Activated T-helper 1 cell treated with Interleukin-2 at 50 U/mL for 16 hours (primary cell): ENCODE measurements around the gene HHIP.
"Not testable (repeated sequence)": the region's sequence is repeated elsewhere in the genome, so short reads cannot be mapped to it uniquely, and the experiment has no call there.

Source experiments
- DNase-seq: peaks from one replicate; pipeline ENCODE4 v3.0.0-alpha.2; 2020; ENCODE audit warnings: low read depth

Gene HHIP

GRCh38 chr4:144748814-144749555 is 103.0 kb downstream of the HHIP start:
- DNase-seq, result no peak

DNA sequence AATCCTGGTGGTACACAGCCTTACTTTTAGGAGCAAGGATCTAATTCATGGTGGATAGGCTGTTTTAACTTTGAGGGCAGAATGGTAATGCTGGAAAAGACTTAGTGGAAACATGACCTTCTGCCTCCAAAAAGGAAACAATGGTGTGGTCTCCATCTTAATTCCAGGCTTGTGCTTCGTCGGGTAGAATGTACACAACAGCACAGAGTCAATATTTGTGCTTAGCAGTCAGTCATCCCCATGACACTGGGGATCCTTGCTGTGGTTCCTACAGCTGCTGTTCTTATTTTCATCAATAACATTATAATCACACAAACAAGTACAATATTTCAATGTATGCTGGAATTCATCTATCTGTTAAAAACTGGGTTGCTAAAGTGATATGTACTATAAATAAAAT is 104.4 kb downstream of the HHIP start:
- no peak for DNase-seq

DNA sequence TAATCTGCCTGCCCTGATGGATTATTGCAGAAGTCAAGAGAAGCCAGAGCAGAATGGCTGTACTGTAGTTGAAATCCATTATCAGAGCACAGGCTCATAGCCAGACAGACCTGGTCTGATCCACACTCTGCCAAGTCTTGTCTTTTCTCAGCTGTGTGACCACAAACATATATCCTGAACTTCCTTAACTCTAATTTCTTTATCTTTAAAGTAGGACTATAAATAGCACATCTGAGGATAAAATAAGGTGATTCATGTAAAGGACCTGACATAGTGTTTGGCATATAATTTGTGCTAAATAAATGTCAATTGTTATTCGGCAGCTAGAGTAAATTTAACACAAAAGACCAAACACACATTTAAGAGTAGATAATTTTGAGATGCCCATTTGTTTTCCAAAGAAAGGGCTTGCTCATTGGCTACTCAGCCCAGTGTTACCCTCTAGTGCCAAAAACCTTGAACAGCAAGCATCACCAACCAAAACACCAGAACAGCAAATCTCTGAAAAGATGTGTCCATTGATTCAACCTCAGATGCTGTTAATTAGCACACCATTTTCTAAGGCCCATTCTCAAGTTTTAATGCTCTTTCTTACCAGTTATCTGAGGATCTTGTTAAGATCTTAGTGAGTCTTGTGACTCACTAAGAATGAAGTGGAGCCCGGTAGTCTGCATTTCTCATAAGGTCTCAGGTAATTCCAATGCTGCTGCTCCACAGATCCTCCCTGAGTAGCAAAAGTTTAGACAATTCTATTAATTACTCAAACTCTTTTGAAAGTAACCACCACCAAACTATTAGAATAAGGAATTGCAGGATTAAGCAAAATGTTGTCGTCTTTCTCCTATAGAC is 108.8 kb downstream of the HHIP start:
- no peak for DNase-seq

DNA sequence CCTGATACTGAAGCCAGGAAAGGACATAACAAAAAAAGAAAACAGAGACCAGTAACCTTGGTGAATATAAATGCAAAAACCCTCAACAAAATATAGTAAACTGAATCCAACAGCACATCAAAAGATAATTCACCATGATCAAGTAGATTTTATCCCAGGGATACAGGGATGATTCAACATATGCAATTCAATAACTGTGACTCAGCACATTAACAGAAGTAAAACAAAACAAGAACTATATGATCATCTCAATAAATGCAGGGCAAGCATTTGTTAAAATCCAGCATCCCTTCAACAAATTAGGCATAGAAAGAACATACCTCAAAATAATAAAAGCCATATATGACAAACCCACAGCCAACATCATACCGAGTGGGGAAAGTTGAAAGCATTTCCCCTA is 112.0 kb downstream of the HHIP start:
- no peak for DNase-seq

DNA sequence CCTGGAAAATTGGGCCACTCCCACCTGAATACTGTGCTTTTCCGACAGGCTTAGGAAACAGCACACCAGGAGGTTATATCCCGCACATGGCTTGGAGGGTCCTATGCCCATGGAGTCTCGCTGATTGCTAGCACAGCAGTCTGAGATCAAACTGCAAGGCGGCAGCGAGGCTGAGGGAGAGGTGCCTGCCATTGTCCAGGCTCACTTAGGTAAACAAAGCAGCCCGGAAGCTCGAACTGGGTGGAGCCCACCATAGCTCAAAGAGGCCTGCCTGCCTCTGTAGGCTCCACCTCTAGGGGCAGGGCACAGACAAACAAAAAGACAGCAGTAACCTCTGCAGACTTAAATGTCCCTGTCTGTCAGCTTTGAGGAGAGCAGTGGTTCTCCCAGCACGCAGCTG is 122.9 kb downstream of the HHIP start:
- not testable (repeated sequence) for DNase-seq

- no peak for DNase-seq
Measured at GRCh38 chr4:144778364-144778763, 132.4 kb downstream of the HHIP start.

DNA sequence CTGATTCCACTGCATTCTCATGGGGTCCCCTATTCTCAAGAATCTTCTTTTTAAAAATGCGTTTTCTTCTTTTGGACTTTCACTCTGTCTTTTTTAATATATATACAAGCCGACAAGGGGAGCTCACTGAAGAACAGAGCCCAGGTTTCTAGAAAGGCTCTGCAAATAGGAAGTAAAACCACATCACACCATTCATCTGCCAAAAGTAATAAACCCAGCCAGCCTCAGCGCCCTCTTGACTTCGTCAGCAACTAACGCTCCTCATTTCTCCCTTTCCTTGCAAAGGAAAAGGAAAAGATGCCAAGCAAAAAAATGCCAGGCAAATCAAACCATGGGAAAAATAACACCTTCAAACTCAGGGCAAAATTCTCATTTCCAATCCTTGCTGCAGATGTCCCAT is 136.4 kb downstream of the HHIP start:
- DNase-seq, result no peak

DNA sequence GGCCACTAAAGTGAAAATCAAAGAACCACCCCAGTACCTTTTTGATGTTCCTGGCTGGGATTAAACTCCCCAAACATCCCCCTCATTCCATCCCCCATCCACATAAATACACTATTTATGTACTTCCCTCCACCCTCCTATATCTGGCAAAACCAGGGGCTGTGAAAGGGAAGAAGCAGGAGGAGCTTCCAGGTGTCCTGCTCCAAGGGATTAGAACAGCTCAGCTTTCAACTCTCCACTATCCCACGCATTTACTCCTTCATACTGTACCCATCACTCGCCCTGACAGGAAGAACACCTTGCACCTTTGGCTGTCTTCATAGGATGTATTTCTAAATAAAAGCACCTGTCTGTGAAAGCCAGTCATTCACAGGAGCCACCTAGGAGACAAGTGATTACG is 140.0 kb downstream of the HHIP start:
- DNase-seq, result no peak

GRCh38 chr4:144787365-144788258 is 141.7 kb downstream of the HHIP start:
- DNase-seq, result no peak

DNA sequence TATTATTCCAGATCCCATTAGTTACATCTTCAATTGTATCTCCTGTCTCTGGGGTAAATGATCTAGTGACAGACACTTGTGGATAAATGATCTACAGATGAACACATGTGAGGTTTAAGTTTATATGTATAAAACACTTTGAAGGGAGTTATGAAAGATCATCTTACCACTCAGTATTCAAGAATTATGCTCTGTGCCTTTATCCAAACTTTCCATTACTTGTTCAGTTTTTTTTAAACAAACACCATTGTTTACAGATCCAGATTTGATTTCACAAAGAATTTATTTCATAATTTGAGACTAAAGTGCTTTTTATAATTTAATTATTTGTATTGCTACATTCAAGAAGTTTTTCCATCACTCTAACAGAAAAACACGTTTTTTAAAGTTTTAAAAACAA is 142.5 kb downstream of the HHIP start:
- no peak for DNase-seq

- not testable (repeated sequence) for DNase-seq
Measured at GRCh38 chr4:144791933-144792332, 146.0 kb downstream of the HHIP start.
